IPS-18c (cell line): ENCODE measurements around the gene AFF3.
"Not testable (repeated sequence)": the region's sequence is repeated elsewhere in the genome, so short reads cannot be mapped to it uniquely, and the experiment has no call there.

ENCODE experiments used
- H3K4me3 ChIP-seq: 2 replicates; pipeline ENCODE4 v1.7.0; 2013; ENCODE audit warnings: low read depth, mild to moderate bottlenecking, low read length, moderate library complexity; ENCODE audit not compliant: insufficient read depth
- H3K9me3 ChIP-seq: one replicate; pipeline ENCODE4 v1.6.1; 2013; ENCODE audit warnings: mild to moderate bottlenecking, low read length, moderate library complexity; ENCODE audit not compliant: control insufficient read depth, insufficient read depth

Gene AFF3

GRCh38 chr2:100125626-100126025, 16.8 kb downstream of the AFF3 start:
- H3K9me3 ChIP-seq: no peaks in the 10 kb centered on the region
- H3K4me3 ChIP-seq: no peak overlapping the region

- Histone ChIP-seq H3K9me3 (no peaks in the 10 kb centered on the region), H3K4me3 (no peak overlapping the region)
Measured at GRCh38 chr2:100124761-100125160, 17.6 kb downstream of the AFF3 start.

- Histone ChIP-seq H3K4me3 (no peak overlapping the region), H3K9me3 (no peaks in the 10 kb centered on the region)
Measured at GRCh38 chr2:100121124-100121718, 21.2 kb downstream of the AFF3 start.

- no peaks in the 10 kb centered on the region for H3K9me3 ChIP-seq
Measured at GRCh38 chr2:100119235-100119634, 23.2 kb downstream of the AFF3 start.

GRCh38 chr2:100113990-100114433, 28.4 kb downstream of the AFF3 start:
- peaks cover 2% of the 10 kb centered on the region for H3K9me3 ChIP-seq
- no peak overlapping the region for H3K4me3 ChIP-seq

More at GRCh38 chr2:100119235-100119634, 23.2 kb downstream of the AFF3 start:
- no peak overlapping the region for H3K4me3 ChIP-seq

- Histone ChIP-seq H3K9me3 (peaks cover 2% of the 10 kb centered on the region), H3K4me3 (no peak overlapping the region)
Measured at GRCh38 chr2:100110614-100111000, 31.8 kb downstream of the AFF3 start.

- Histone ChIP-seq H3K4me3 (no peak overlapping the region), H3K9me3 (peaks cover 2% of the 10 kb centered on the region)
Measured at GRCh38 chr2:100109986-100110613, 32.3 kb downstream of the AFF3 start.

- H3K4me3 ChIP-seq, H3K9me3 ChIP-seq: not testable (repeated sequence)
Measured at GRCh38 chr2:100108648-100109020, 33.8 kb downstream of the AFF3 start.

- Histone ChIP-seq H3K4me3 (no peak overlapping the region), H3K9me3 (peaks cover 2% of the 10 kb centered on the region)
Measured at GRCh38 chr2:100107906-100108647, 34.3 kb downstream of the AFF3 start.

GRCh38 chr2:100107440-100107839, 35.0 kb downstream of the AFF3 start:
- Histone ChIP-seq H3K9me3 (peaks cover 2% of the 10 kb centered on the region), H3K4me3 (no peak overlapping the region)

GRCh38 chr2:100106460-100106859, 35.9 kb downstream of the AFF3 start:
- H3K9me3 ChIP-seq: peaks cover 2% of the 10 kb centered on the region
- no peak overlapping the region for H3K4me3 ChIP-seq

- peaks cover 2% of the 10 kb centered on the region for H3K9me3 ChIP-seq
- peak overlapping the region; percentile 55 for H3K4me3 ChIP-seq
Measured at GRCh38 chr2:100105678-100106054, 36.7 kb downstream of the AFF3 start.

GRCh38 chr2:100104718-100105677, 37.4 kb downstream of the AFF3 start:
- peak overlapping the region; percentile 55 for H3K4me3 ChIP-seq
- no peaks in the 10 kb centered on the region for H3K9me3 ChIP-seq

- not testable (repeated sequence) for H3K4me3 ChIP-seq, H3K9me3 ChIP-seq
Measured at GRCh38 chr2:100104265-100104664, 38.1 kb downstream of the AFF3 start.

GRCh38 chr2:100103527-100104252, 38.7 kb downstream of the AFF3 start:
- not testable (repeated sequence) for H3K4me3 ChIP-seq

GRCh38 chr2:100102466-100103180, 39.8 kb downstream of the AFF3 start:
- not testable (repeated sequence) for H3K9me3 ChIP-seq, H3K4me3 ChIP-seq

More at GRCh38 chr2:100103527-100104252, 38.7 kb downstream of the AFF3 start:
- H3K9me3 ChIP-seq: not testable (repeated sequence)
